Suprapubic skin (tissue), 3 donors: ENCODE results near the gene OR51I1.

Experiments used
- POLR2A ChIP-seq, 2 donors: fragments of 450-650 bp; IDR thresholded peaks; one replicate each; pipeline ENCODE4 v1.6.1; 2017; ENCODE audit warnings: antibody characterized with exemption in 2 of 2, mild to moderate bottlenecking in 2 of 2, moderate library complexity in 2 of 2
- TF ChIP-seq, protein P1 (sequence below), 2 donors: fragments of 200-600 bp in 1 of 2; fragments of 450-650 bp in 1 of 2; sonication (generic) in 1 of 2; IDR thresholded peaks; one replicate each; pipeline ENCODE4 v1.5.1; 2016 to 2019; ENCODE audit warnings: antibody characterized with exemption in 2 of 2, mild to moderate bottlenecking in 1 of 2, moderate library complexity in 1 of 2

DNA sequence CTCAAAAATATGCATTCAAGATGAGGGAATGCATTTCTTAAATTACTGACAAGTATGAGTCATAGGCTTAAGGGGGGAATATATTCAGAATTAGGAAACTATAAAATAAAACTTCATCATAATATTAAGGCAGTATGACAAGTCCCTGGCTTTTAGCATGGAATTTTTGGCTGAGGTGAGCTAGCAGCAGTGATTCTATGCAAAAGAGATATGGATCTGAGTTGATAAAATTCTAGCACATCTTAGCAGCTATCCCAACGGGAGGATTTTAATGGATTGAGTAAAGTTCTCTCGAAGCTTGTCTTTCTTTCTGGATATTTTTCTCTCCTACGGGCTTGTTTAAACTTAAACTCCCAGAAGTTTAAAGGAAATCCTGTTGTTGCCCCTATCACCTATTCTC, 18.2 kb downstream of the OR51I1 start:
- no peak for TF ChIP-seq POLR2A (IDR thresholded peaks at IDR 0.05)
- TF ChIP-seq, protein P1, sequence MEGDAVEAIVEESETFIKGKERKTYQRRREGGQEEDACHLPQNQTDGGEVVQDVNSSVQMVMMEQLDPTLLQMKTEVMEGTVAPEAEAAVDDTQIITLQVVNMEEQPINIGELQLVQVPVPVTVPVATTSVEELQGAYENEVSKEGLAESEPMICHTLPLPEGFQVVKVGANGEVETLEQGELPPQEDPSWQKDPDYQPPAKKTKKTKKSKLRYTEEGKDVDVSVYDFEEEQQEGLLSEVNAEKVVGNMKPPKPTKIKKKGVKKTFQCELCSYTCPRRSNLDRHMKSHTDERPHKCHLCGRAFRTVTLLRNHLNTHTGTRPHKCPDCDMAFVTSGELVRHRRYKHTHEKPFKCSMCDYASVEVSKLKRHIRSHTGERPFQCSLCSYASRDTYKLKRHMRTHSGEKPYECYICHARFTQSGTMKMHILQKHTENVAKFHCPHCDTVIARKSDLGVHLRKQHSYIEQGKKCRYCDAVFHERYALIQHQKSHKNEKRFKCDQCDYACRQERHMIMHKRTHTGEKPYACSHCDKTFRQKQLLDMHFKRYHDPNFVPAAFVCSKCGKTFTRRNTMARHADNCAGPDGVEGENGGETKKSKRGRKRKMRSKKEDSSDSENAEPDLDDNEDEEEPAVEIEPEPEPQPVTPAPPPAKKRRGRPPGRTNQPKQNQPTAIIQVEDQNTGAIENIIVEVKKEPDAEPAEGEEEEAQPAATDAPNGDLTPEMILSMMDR (IDR thresholded peaks at IDR 0.05), result no peak
